SK-N-MC (cell line): ENCODE measurements around the gene CXorf66.

Experiments
- EZH2 ChIP-seq: fragments of 200-600 bp; sonication (generic); IDR thresholded peaks from one replicate; pipeline ENCODE4 v1.6.1; 2017; ENCODE audit warnings: antibody characterized with exemption
- FOXP2 ChIP-seq: optimal IDR thresholded peaks from 2 replicates; pipeline ENCODE3; 2011; ENCODE audit warnings: mild to moderate bottlenecking, moderate library complexity; ENCODE audit not compliant: insufficient read depth; ENCODE audit errors: extremely low read length, control extremely low read depth
- POLR2AphosphoS5 ChIP-seq: IDR thresholded peaks from 2 replicates; pipeline ENCODE4 v1.6.1; 2012; ENCODE audit warnings: mild to moderate bottlenecking, low read depth, low read length, borderline replicate concordance

DNA sequence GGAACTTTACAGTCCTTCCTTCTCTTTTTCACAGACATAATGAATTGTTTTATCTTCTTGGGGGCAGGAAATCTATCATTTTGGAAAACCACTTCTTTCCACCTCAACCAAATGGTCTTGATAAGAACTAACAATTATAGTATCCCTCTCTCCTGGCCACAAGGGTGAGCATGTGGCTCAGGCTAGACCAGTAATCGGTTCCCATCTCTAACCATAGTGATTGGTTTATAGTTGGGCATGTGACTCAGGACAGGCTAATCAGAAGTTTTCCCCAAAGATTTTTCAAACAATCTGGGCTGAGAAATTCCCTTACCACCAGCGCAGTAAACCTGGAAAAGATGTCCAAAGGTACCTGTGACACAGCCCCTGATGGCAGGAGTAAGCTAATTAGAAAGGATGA, 4.0 kb upstream of the CXorf66 start:
- TF ChIP-seq POLR2AphosphoS5: no peak
- TF ChIP-seq EZH2: no peak
- TF ChIP-seq FOXP2: no peak
